HTR-8/SVneo (cell line): Measurements from ENCODE around the gene GALNT9.

Experiments
- DNase-seq: peaks from one replicate; pipeline ENCODE4 v3.0.0; 2011; ENCODE audit warnings: low spot score, mixed read lengths; ENCODE audit not compliant: insufficient read length
- FAIRE-seq: peaks from 2 replicates; lab custom pipeline; 2011; peaks lifted over from hg19 to GRCh38; lab: Jason Lieb, UNC

Gene GALNT9

GRCh38 chr12:132194556-132194955, 134.8 kb downstream of the GALNT9 start:
- DNase-seq (no peak), FAIRE-seq (no peak)

GRCh38 chr12:132194056-132194455, 135.3 kb downstream of the GALNT9 start:
- DNase-seq (no peak), FAIRE-seq (no peak)

- FAIRE-seq, result no peak
- DNase-seq, result no peak
These were observed 137.5 kb downstream of the GALNT9 start for GRCh38 chr12:132191715-132192553.

GRCh38 chr12:132190834-132191500, 138.4 kb downstream of the GALNT9 start:
- no peak for DNase-seq
- no peak for FAIRE-seq

GRCh38 chr12:132190012-132190755, 139.2 kb downstream of the GALNT9 start:
- no peak for DNase-seq
- FAIRE-seq, result no peak

GRCh38 chr12:132189378-132190011, 139.9 kb downstream of the GALNT9 start:
- DNase-seq, result peak; percentile 93
- FAIRE-seq, result peak; percentile 85

- FAIRE-seq (no peak), DNase-seq (no peak)
These were observed 140.5 kb downstream of the GALNT9 start for GRCh38 chr12:132188916-132189325.

GRCh38 chr12:132188451-132188901, 140.9 kb downstream of the GALNT9 start:
- FAIRE-seq, result no peak

GRCh38 chr12:132187646-132188450, 141.5 kb downstream of the GALNT9 start:
- no peak for FAIRE-seq
- DNase-seq, result no peak

More at GRCh38 chr12:132188451-132188901, 140.9 kb downstream of the GALNT9 start:
- no peak for DNase-seq

- no peak for DNase-seq
- no peak for FAIRE-seq
These were observed 142.3 kb downstream of the GALNT9 start for GRCh38 chr12:132186857-132187620.

GRCh38 chr12:132186208-132186856, 143.1 kb downstream of the GALNT9 start:
- FAIRE-seq (no peak), DNase-seq (no peak)

- FAIRE-seq, result no peak
- DNase-seq, result no peak
These were observed 143.7 kb downstream of the GALNT9 start for GRCh38 chr12:132185705-132186104.

- FAIRE-seq (no peak), DNase-seq (no peak)
These were observed 146.6 kb downstream of the GALNT9 start for GRCh38 chr12:132182711-132183365.

- DNase-seq, result no peak
- FAIRE-seq, result no peak
These were observed 147.1 kb downstream of the GALNT9 start for GRCh38 chr12:132182206-132182710.

- DNase-seq (no peak), FAIRE-seq (no peak)
These were observed 147.7 kb downstream of the GALNT9 start for GRCh38 chr12:132181570-132182200.

GRCh38 chr12:132180648-132181546, 148.5 kb downstream of the GALNT9 start:
- DNase-seq, result no peak
- FAIRE-seq, result peak; percentile 99
